KMS-11 (cell line): Measurements from ENCODE around the gene BCL2A1.
"Not testable (repeated sequence)": the region's sequence is repeated elsewhere in the genome, so short reads cannot be mapped to it uniquely, and the experiment has no call there.

Source experiments
- H2AFZ ChIP-seq: fragments of 200-600 bp; sonication (generic); 2 replicates; pipeline ENCODE4 v1.6.1; 2016; ENCODE audit warnings: antibody characterized with exemption, mixed run types, low read depth
- H3K27ac ChIP-seq: fragments of 200-600 bp; sonication (generic); 2 replicates; pipeline ENCODE4 v1.6.1; 2016; ENCODE audit warnings: mild to moderate bottlenecking, mixed run types
- H3K27me3 ChIP-seq: fragments of 200-600 bp; sonication (generic); 2 replicates; pipeline ENCODE4 v1.6.1; 2017; ENCODE audit warnings: mild to moderate bottlenecking, low read depth, mixed run types, moderate library complexity; ENCODE audit not compliant: insufficient read depth
- H3K36me3 ChIP-seq: fragments of 200-600 bp; sonication (generic); 2 replicates; pipeline ENCODE4 v1.6.1; 2017; ENCODE audit warnings: mild to moderate bottlenecking, mixed run types; ENCODE audit not compliant: insufficient read depth
- H3K4me1 ChIP-seq: fragments of 200-600 bp; sonication (generic); 2 replicates; pipeline ENCODE4 v1.6.1; 2016; ENCODE audit warnings: mild to moderate bottlenecking, low read depth, mixed run types; ENCODE audit not compliant: poor library complexity, severe bottlenecking
- H3K4me2 ChIP-seq: fragments of 200-600 bp; sonication (generic); 2 replicates; pipeline ENCODE4 v1.7.0; 2016; ENCODE audit warnings: mild to moderate bottlenecking, mixed run types
- H3K4me3 ChIP-seq: fragments of 200-600 bp; sonication (generic); IDR thresholded peaks from 2 replicates; pipeline ENCODE4 v1.6.1; 2017; ENCODE audit warnings: low read depth, low read length, mixed read lengths; ENCODE audit not compliant: insufficient read depth
- H3K79me2 ChIP-seq: fragments of 200-600 bp; sonication (generic); 2 replicates; pipeline ENCODE4 v1.6.1; 2016; ENCODE audit warnings: low read depth, mixed run types; ENCODE audit not compliant: insufficient read depth
- H3K9ac ChIP-seq: fragments of 200-600 bp; sonication (generic); 2 replicates; pipeline ENCODE4 v1.6.1; 2016; ENCODE audit warnings: mild to moderate bottlenecking, mixed run types
- H4K20me1 ChIP-seq: fragments of 200-600 bp; sonication (generic); 2 replicates; pipeline ENCODE4 v1.6.1; 2016; ENCODE audit warnings: mild to moderate bottlenecking, mixed run types; ENCODE audit not compliant: insufficient read depth
- TF ChIP-seq, protein P1 (sequence below): fragments of 200-600 bp; sonication (generic); conservative IDR thresholded peaks from 2 replicates; pipeline ENCODE4 v1.6.1; 2017; ENCODE audit warnings: low read depth, mild to moderate bottlenecking, antibody characterized with exemption, low read length, moderate library complexity, mixed read lengths

Gene BCL2A1

DNA sequence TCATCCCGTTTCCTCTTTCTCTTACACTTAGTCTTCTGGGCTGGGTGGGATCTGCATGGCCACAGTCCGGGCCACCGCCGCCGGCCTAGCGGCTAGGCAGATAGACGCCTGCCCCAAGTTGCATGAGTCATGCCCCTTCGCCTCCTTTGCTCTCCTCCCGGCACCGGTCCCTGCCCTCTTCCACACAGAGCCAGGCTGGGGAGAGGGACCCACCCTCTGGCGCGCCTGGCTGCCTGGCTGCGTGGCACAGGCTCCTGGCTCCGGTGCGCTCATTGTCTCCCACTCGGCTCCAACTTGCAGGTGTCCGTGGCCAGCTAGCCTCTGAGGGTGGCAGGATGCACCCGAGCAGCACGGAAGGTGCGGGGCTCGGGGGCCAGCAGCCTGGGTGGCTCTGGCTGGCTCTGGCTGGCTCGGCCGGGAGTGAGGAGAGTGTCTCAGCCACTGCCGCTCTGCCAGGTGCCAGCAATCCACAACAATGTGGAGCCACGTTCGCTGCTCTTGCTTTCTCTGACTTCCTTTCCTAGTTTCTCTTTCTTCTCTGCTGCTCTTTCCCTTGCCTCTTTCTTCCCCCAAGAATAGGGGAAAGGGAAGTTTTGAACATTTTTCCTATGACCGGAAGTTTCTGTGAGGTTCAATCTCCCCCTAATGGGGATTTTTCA, 51.8 kb downstream of the BCL2A1 start:
- H3K79me2 ChIP-seq = peaks cover 21% of the 10 kb centered on the region
- H3K9ac ChIP-seq = no peak overlapping the region
- H3K4me2 ChIP-seq = no peak overlapping the region
- H3K36me3 ChIP-seq = no peaks in the 10 kb centered on the region
- H3K4me1 ChIP-seq = no peaks in the 10 kb centered on the region
- H2AFZ ChIP-seq = no peak overlapping the region
- TF ChIP-seq, protein P1, sequence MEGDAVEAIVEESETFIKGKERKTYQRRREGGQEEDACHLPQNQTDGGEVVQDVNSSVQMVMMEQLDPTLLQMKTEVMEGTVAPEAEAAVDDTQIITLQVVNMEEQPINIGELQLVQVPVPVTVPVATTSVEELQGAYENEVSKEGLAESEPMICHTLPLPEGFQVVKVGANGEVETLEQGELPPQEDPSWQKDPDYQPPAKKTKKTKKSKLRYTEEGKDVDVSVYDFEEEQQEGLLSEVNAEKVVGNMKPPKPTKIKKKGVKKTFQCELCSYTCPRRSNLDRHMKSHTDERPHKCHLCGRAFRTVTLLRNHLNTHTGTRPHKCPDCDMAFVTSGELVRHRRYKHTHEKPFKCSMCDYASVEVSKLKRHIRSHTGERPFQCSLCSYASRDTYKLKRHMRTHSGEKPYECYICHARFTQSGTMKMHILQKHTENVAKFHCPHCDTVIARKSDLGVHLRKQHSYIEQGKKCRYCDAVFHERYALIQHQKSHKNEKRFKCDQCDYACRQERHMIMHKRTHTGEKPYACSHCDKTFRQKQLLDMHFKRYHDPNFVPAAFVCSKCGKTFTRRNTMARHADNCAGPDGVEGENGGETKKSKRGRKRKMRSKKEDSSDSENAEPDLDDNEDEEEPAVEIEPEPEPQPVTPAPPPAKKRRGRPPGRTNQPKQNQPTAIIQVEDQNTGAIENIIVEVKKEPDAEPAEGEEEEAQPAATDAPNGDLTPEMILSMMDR = no peak
- H4K20me1 ChIP-seq = no peaks in the 10 kb centered on the region
- H3K27me3 ChIP-seq = no peaks in the 10 kb centered on the region
- no peak overlapping the region for H3K27ac ChIP-seq
- no peak overlapping the region for H3K4me3 ChIP-seq

DNA sequence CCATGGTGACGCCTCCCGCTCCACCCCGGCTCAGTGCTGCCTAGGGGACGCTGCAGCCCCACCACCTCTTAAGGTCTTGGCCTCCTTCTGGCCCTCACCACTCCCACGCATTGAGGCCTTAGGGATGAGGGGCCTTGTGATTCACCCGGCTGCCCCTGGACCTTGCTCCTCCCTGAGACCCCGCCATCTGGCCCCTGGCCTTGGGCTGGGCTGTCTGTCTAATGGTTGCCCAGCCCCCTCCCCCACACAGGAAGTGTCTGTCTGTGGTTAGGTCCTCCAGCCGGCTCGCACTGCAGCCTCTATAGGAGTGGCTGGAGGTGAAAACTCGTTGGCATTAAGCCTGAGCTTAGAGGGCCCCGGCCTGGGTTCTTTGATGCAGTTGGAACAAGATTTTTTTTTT, 52.7 kb downstream of the BCL2A1 start:
- TF ChIP-seq, protein P1 = no peak
- no peak overlapping the region for H3K4me2 ChIP-seq
- H2AFZ ChIP-seq = no peak overlapping the region
- H3K27ac ChIP-seq = no peak overlapping the region
- H3K9ac ChIP-seq = no peak overlapping the region
- no peaks in the 10 kb centered on the region for H3K4me1 ChIP-seq
- H3K79me2 ChIP-seq = peaks cover 21% of the 10 kb centered on the region
- no peak overlapping the region for H3K4me3 ChIP-seq
- H4K20me1 ChIP-seq = no peaks in the 10 kb centered on the region
- no peaks in the 10 kb centered on the region for H3K36me3 ChIP-seq
- no peaks in the 10 kb centered on the region for H3K27me3 ChIP-seq

DNA sequence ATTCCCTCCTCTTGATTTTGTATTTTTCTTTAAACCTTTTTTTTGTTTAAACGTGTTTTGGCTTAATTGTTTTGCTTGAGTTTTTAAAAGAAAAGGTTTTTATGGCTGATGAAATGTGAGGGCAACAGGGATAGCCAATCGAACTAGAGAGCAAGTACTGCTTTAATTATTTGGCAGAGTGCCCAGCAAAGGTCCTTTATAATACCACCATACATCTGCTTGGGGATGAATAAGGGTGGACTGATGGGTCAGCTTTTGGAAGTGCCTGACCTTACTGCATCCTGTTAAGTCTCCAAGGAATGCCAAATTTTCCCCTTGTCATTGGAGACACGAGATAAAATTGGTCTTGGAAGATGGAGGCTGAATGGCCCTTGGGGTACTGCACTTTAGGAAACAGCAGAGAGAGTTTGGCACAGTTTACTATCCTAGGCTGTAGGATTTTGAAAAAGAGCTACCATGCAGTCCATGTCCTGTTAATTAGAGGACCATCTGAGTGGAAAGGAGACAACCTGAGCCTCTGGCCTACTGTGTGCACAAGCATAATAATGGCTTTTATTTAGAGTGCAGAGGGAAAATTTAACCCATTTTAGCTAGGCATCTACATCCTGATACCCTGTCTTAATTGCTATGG, 54.4 kb downstream of the BCL2A1 start:
- no peak overlapping the region for H2AFZ ChIP-seq
- no peak overlapping the region for H3K9ac ChIP-seq
- H3K4me3 ChIP-seq = no peak overlapping the region
- no peak overlapping the region for H3K27ac ChIP-seq
- H3K4me1 ChIP-seq = no peaks in the 10 kb centered on the region
- TF ChIP-seq, protein P1 = no peak
- no peaks in the 10 kb centered on the region for H4K20me1 ChIP-seq
- H3K4me2 ChIP-seq = no peak overlapping the region
- H3K27me3 ChIP-seq = no peaks in the 10 kb centered on the region
- H3K79me2 ChIP-seq = peaks cover 9% of the 10 kb centered on the region; the same call in 1 of the 2 replicates
- no peaks in the 10 kb centered on the region for H3K36me3 ChIP-seq

DNA sequence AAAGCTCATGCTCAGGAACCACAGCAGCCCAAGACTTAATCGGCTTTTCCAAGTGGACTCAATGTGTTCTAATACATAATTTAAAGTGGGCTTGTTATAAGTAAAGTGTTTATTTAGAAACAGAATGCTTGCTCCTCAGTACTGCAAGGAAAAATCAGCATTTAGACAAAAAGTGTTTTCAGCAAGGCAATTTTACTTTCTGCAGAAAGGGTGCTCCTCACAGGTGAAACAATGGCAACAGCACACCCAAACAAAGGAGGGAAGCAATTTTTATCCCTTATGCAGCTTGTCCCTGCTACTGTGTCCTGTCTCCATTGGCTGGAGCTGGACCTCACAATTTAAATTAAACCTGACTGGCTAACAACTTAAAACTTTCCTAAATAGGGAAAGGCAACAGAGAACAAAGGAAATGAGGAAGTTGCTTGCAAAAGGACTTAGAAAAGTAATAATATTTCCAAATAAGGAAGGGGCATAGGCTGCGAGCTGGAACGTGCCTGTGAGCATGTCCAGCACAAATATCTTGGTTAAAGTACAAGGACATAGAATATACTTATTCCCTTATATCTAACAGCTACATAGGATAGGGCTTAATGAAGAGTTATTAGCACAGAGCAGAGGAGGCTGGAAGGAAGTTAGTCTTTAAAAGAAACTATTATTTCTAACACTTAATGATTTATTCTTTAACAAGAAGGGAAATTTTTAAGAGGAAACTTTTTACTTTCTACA, 55.1 kb downstream of the BCL2A1 start:
- not testable (repeated sequence) for H3K27ac ChIP-seq, H3K36me3 ChIP-seq, H3K4me2 ChIP-seq, H3K79me2 ChIP-seq, H3K4me3 ChIP-seq, H4K20me1 ChIP-seq, H3K27me3 ChIP-seq, H3K4me1 ChIP-seq, H3K9ac ChIP-seq, H2AFZ ChIP-seq
